GM12878 (cell line): Measurements from ENCODE around the gene TLE2. TPM values are rescaled to one million over a fixed set of nuclear protein-coding genes. Genes with fewer than 3 reads are reported as not detected.

Experiments
- ATAC-seq: fragments of 200-7000 bp; cut with Tn5 transposase; 3 replicates; pipeline ENCODE4 v1.9.1; 2020; ENCODE audit warnings: mild to moderate bottlenecking, moderate library complexity
- BruUV-seq: library from RNA; stranded (reverse); fragments of 400-500 nt; replicated peaks from 2 replicates; lab custom pipeline; 2021; lab: Mats Ljungman, UMichigan
- CTCF ChIA-PET: fragments of 300-600 bp; sonication (Branson Sonifier 250); formaldehyde crosslinking; extraction: SDS; loops from one replicate; lab custom pipeline; 2021; ENCODE audit warnings: inconsistent platforms; lab: Yijun Ruan, JAX
- POLR2A ChIA-PET: fragments of 350-600 bp; formaldehyde crosslinking; extraction: SDS; loops from one replicate; lab custom pipeline; 2021; ENCODE audit warnings: inconsistent platforms; lab: Charles Lee
- RAD21 ChIA-PET: fragments of 300-600 bp; sonication (Branson Sonifier 250); formaldehyde crosslinking; loops from one replicate; lab custom pipeline; 2023; ENCODE audit warnings: antibody characterized with exemption; ENCODE audit not compliant: unreplicated experiment; lab: Charles Lee
- SMC1A ChIA-PET: fragments of 300-600 bp; sonication (Branson Sonifier 250); formaldehyde crosslinking; loops from one replicate; lab custom pipeline; 2023; ENCODE audit not compliant: unreplicated experiment, uncharacterized antibody; lab: Charles Lee
- DNase-seq: peaks from one replicate; pipeline ENCODE4 v3.0.0-alpha.2; 2011; ENCODE audit warnings: low read depth, low spot score
- FAIRE-seq: peaks from 3 replicates; lab custom pipeline; 2011; peaks lifted over from hg19 to GRCh38; lab: Jason Lieb, UNC
- H2AFZ ChIP-seq: 2 replicates; pipeline ENCODE4 v1.6.0; 2011; ENCODE audit warnings: low read depth, low read length, control low read depth; ENCODE audit not compliant: control insufficient read depth
- H3K27ac ChIP-seq: 2 replicates; pipeline ENCODE4 v1.5.1; 2011; ENCODE audit warnings: control low read depth; ENCODE audit not compliant: control insufficient read depth, insufficient read depth
- H3K27me3 ChIP-seq, 2 experiments: replicated peaks in 1 of 2; 2 replicates each; pipeline versions ENCODE4 v1.6.0 to v1.6.1; 2011; ENCODE audit warnings: low read length in 1 of 2; ENCODE audit not compliant: control insufficient read depth in 2 of 2, insufficient read depth in 2 of 2
- H3K36me3 ChIP-seq, 2 experiments: 2 replicates each; pipeline ENCODE4 v1.5.1; 2011; ENCODE audit warnings: low read length in 1 of 2; ENCODE audit not compliant: control insufficient read depth in 2 of 2, insufficient read depth in 2 of 2
- H3K4me1 ChIP-seq: 2 replicates; pipeline ENCODE4 v1.6.1; 2011; ENCODE audit warnings: mild to moderate bottlenecking, low read length, moderate library complexity, mixed read lengths; ENCODE audit not compliant: control insufficient read depth, insufficient read depth
- H3K4me2 ChIP-seq: 2 replicates; pipeline ENCODE4 v1.6.0; 2011; ENCODE audit warnings: control low read depth; ENCODE audit not compliant: control insufficient read depth, insufficient read depth
- H3K4me3 ChIP-seq: fragments of 200-600 bp; sonication (generic); 2 replicates; pipeline ENCODE4 v1.5.1; 2016
- H3K79me2 ChIP-seq: 2 replicates; pipeline ENCODE4 v1.6.0; 2011; ENCODE audit warnings: low read length; ENCODE audit not compliant: control insufficient read depth, insufficient read depth
- H3K9ac ChIP-seq: 2 replicates; pipeline ENCODE4 v1.8.0; 2011; ENCODE audit warnings: low read length, control low read depth, mixed read lengths; ENCODE audit not compliant: control insufficient read depth, insufficient read depth
- H3K9me3 ChIP-seq: replicated peaks from 3 replicates; pipeline ENCODE4 v1.5.1; 2011; ENCODE audit warnings: mild to moderate bottlenecking, low read length; ENCODE audit not compliant: control insufficient read depth, insufficient read depth
- H4K20me1 ChIP-seq: 2 replicates; pipeline ENCODE4 v1.6.0; 2011; ENCODE audit not compliant: control insufficient read depth, insufficient read depth
- BCLAF1 ChIP-seq: fragments of 450-650 bp; IDR thresholded peaks from 2 replicates; pipeline ENCODE4 v1.6.1; 2017; ENCODE audit warnings: antibody characterized with exemption, mild to moderate bottlenecking, moderate library complexity
- IRF3 ChIP-seq: fragments of 450-650 bp; IDR thresholded peaks from 2 replicates; pipeline ENCODE4 v1.6.1; 2014; ENCODE audit warnings: mild to moderate bottlenecking
- KLF5 ChIP-seq: fragments of 450-650 bp; IDR thresholded peaks from 2 replicates; pipeline ENCODE4 v1.6.1; 2014; ENCODE audit warnings: mild to moderate bottlenecking; ENCODE audit not compliant: partially characterized antibody
- MTA3 ChIP-seq: IDR thresholded peaks from 2 replicates; pipeline ENCODE4 v1.6.1; 2012; ENCODE audit warnings: low read length, inconsistent platforms, borderline replicate concordance
- MYB ChIP-seq: fragments of 150-350 bp; IDR thresholded peaks from 2 replicates; pipeline ENCODE4 v1.6.1; 2014; ENCODE audit warnings: mild to moderate bottlenecking, low read depth, low read length, borderline replicate concordance
- RB1 ChIP-seq: fragments of 450-650 bp; formaldehyde crosslinking; IDR thresholded peaks from 2 replicates; pipeline ENCODE4 v1.6.1; 2017; ENCODE audit warnings: mild to moderate bottlenecking, borderline replicate concordance
- REST ChIP-seq: IDR thresholded peaks from 2 replicates; pipeline ENCODE4 v1.6.1; 2012; ENCODE audit warnings: mild to moderate bottlenecking, low read depth, low read length
- SP1 ChIP-seq: IDR thresholded peaks from one replicate; pipeline ENCODE4 v1.6.1; 2011; ENCODE audit warnings: low read depth, low read length
- STAT1 ChIP-seq: fragments of 450-650 bp; conservative IDR thresholded peaks from 2 replicates; pipeline ENCODE4 v1.6.1; 2014; ENCODE audit warnings: antibody characterized with exemption, mild to moderate bottlenecking
- STAT3 ChIP-seq: IDR thresholded peaks from 2 replicates; pipeline ENCODE4 v1.6.1; 2011; ENCODE audit warnings: low read depth, low read length, improper control_type of control experiment
- TCF12 ChIP-seq: IDR thresholded peaks from 2 replicates; pipeline ENCODE4 v1.6.1; 2011; ENCODE audit warnings: low read depth, mild to moderate bottlenecking, low read length
- ZNF274 ChIP-seq: IDR thresholded peaks from one replicate; pipeline ENCODE4 v1.8.0; 2011; ENCODE audit not compliant: insufficient read length, insufficient read depth
- WGBS: methylation state at CpG from one replicate; pipeline ENCODE4 v1.1.6; 2016; ENCODE audit warnings: low lambda C conversion rate; ENCODE audit not compliant: insufficient replicate concordance, insufficient coverage; ENCODE audit errors: missing lambda C conversion rate; 5-methylcytosine and 5-hydroxymethylcytosine counted together
- in situ Hi-C: fragments of 300-500 bp; cut with MboI; formaldehyde crosslinking; loops from 9 replicates; pipeline ENCODE4 v1.14.3; 2018; ENCODE audit warnings: mixed read lengths
- intact Hi-C: fragments of 100-400 bp; cut with micrococcal nuclease; formaldehyde crosslinking; loops from one replicate; pipeline ENCODE4 v1.14.2; 2022; ENCODE audit not compliant: unreplicated experiment
- polyA plus RNA-seq, 11 experiments: library from polyadenylated mRNA; depleted of rRNA in 4 of 11; unstranded in 6 of 11; stranded (reverse) in 5 of 11; fragments of >200 nt; fragmentation: Nextera tagmentation in 4 of 11; fragmentation: Illumina TruSeq in 1 of 11; extraction: Ambion mirVana in 4 of 11; extraction: Trizol in 1 of 11; gene quantifications; 1 replicate in 1 of 11; 2 replicates in 10 of 11; pipeline versions ENCODE4 v1.2.1 to v1.2.3, GENCODE V29; 2011 to 2016; ENCODE audit warnings: inconsistent platforms in 2 of 11, missing spikeins in 2 of 11, low read depth in 1 of 11
- total RNA-seq, 4 experiments: library from RNA; depleted of rRNA in 3 of 4; stranded (reverse); fragments of >200 nt in 3 of 4; fragmentation: Illumina TruSeq in 1 of 4; extraction: Trizol in 1 of 4; gene quantifications; 2 replicates each; pipeline versions ENCODE4 v1.2.1 to v1.2.3, GENCODE V29; 2013 to 2021

Gene TLE2
- total and polyA plus RNA-seq, 10 of the 15 experiments (the other 5 are each of a cell fraction or from before 2014, with no cell fraction given) = 0.05 to 0.21 (median 0.11) TPM; not detected in 5

- no peaks in the 10 kb centered on the region for H4K20me1 ChIP-seq
- BruUV-seq = no TSS peak
- no peaks in the 10 kb centered on the region for H3K79me2 ChIP-seq
- ATAC-seq (no peak), FAIRE-seq (no peak), DNase-seq (no peak)
- no peak overlapping the region for H2AFZ ChIP-seq
- no peaks in the 10 kb centered on the region for H3K36me3 ChIP-seq
- intact Hi-C loops = no loop called here
- H3K4me3 ChIP-seq = no peak overlapping the region
- H3K9me3 ChIP-seq = no peaks in the 10 kb centered on the region
- CTCF ChIA-PET = interaction anchor here (0.7 to 3.9 kb wide), 7 partner anchors 12 to 309 kb away, joined by 3 to 20 read pairs (median 5); no protein-coding TSS in a partner anchor
- H3K27ac ChIP-seq = no peak overlapping the region
- H3K27me3 ChIP-seq = no peaks in the 10 kb centered on the region
- WGBS = 61% methylated on average over 5 of the region's 5 CpGs
- no peak overlapping the region for H3K9ac ChIP-seq
- no peak overlapping the region for H3K4me2 ChIP-seq
- in situ Hi-C loops = loop anchor here (5.0 kb wide), 1 partner anchor 205 kb away; no protein-coding TSS in a partner anchor
- H3K4me1 ChIP-seq = no peaks in the 10 kb centered on the region
- TF ChIP-seq IRF3 = no peak
- TF ChIP-seq STAT1 = no peak
- TF ChIP-seq RB1 = no peak
- no peak for TF ChIP-seq STAT3
- no peak for TF ChIP-seq KLF5
- TF ChIP-seq SP1 = no peak
- TF ChIP-seq ZNF274 = no peak
- TF ChIP-seq MYB = no peak
- TF ChIP-seq MTA3 = no peak
- no peak for TF ChIP-seq REST
- TF ChIP-seq BCLAF1 = no peak
- no peak for TF ChIP-seq TCF12
- POLR2A ChIA-PET = no interaction called here
- SMC1A ChIA-PET = interaction anchor here (0.8 to 1.7 kb wide), 3 partner anchors 147 to 203 kb away, joined by 3 to 4 read pairs (median 3); no protein-coding TSS in a partner anchor
- RAD21 ChIA-PET = no interaction called here
Observed at GRCh38 chr19:2957160-2957559, 71.9 kb downstream of the TLE2 start.
